HG03135 (cell line): ENCODE data around the gene CCDC51.
"Not testable (repeated sequence)": the region's sequence is repeated elsewhere in the genome, so short reads cannot be mapped to it uniquely, and the experiment has no call there.

Source experiments
- ATAC-seq: cut with Tn5 transposase; IDR thresholded peaks from one replicate; pipeline ENCODE4 v1.9.1; 2021; ENCODE audit warnings: mild to moderate bottlenecking, moderate library complexity; ENCODE audit not compliant: unreplicated experiment

CCDC51 gene

GRCh38 chr3:48409291-48410201 is 30.4 kb downstream of the CCDC51 start:
- ATAC-seq = no peak

- no peak for ATAC-seq
Measured at GRCh38 chr3:48408823-48409281, 31.1 kb downstream of the CCDC51 start.

GRCh38 chr3:48407542-48408099 is 32.3 kb downstream of the CCDC51 start:
- no peak for ATAC-seq

GRCh38 chr3:48406443-48407431 is 33.2 kb downstream of the CCDC51 start:
- ATAC-seq = no peak

GRCh38 chr3:48405971-48406370 is 33.9 kb downstream of the CCDC51 start:
- ATAC-seq = no peak

- no peak for ATAC-seq
Measured at GRCh38 chr3:48405343-48405881, 34.5 kb downstream of the CCDC51 start.

- no peak for ATAC-seq
Measured at GRCh38 chr3:48404440-48405342, 35.2 kb downstream of the CCDC51 start.

- no peak for ATAC-seq
Measured at GRCh38 chr3:48403533-48404439, 36.1 kb downstream of the CCDC51 start.

- ATAC-seq = no peak
Measured at GRCh38 chr3:48402907-48403306, 37.0 kb downstream of the CCDC51 start.

- ATAC-seq = no peak
Measured at GRCh38 chr3:48402281-48402732, 37.6 kb downstream of the CCDC51 start.

- not testable (repeated sequence) for ATAC-seq
Measured at GRCh38 chr3:48401434-48401901, 38.5 kb downstream of the CCDC51 start.

GRCh38 chr3:48400824-48401433 is 39.0 kb downstream of the CCDC51 start:
- ATAC-seq = no peak

GRCh38 chr3:48399387-48400172 is 40.3 kb downstream of the CCDC51 start:
- ATAC-seq = no peak

- no peak for ATAC-seq
Measured at GRCh38 chr3:48398701-48399386, 41.1 kb downstream of the CCDC51 start.

GRCh38 chr3:48397767-48398681 is 41.9 kb downstream of the CCDC51 start:
- no peak for ATAC-seq

- ATAC-seq = no peak
Measured at GRCh38 chr3:48395714-48396113, 44.2 kb downstream of the CCDC51 start.
